GM12878 (cell line): ENCODE measurements around the gene COL4A2. TPM values are rescaled to one million over a fixed set of nuclear protein-coding genes. Genes with fewer than 3 reads are reported as not detected.

ENCODE experiments used
- ATAC-seq: fragments of 200-7000 bp; cut with Tn5 transposase; 3 replicates; pipeline ENCODE4 v1.9.1; 2020; ENCODE audit warnings: mild to moderate bottlenecking, moderate library complexity
- BruUV-seq: library from RNA; stranded (reverse); fragments of 400-500 nt; replicated peaks from 2 replicates; lab custom pipeline; 2021; lab: Mats Ljungman, UMichigan
- CTCF ChIA-PET: fragments of 300-600 bp; sonication (Branson Sonifier 250); formaldehyde crosslinking; extraction: SDS; loops from one replicate; lab custom pipeline; 2021; ENCODE audit warnings: inconsistent platforms; lab: Yijun Ruan, JAX
- POLR2A ChIA-PET: fragments of 350-600 bp; formaldehyde crosslinking; extraction: SDS; loops from one replicate; lab custom pipeline; 2021; ENCODE audit warnings: inconsistent platforms; lab: Charles Lee
- RAD21 ChIA-PET: fragments of 300-600 bp; sonication (Branson Sonifier 250); formaldehyde crosslinking; loops from one replicate; lab custom pipeline; 2023; ENCODE audit warnings: antibody characterized with exemption; ENCODE audit not compliant: unreplicated experiment; lab: Charles Lee
- SMC1A ChIA-PET: fragments of 300-600 bp; sonication (Branson Sonifier 250); formaldehyde crosslinking; loops from one replicate; lab custom pipeline; 2023; ENCODE audit not compliant: unreplicated experiment, uncharacterized antibody; lab: Charles Lee
- DNase-seq: peaks from one replicate; pipeline ENCODE4 v3.0.0-alpha.2; 2011; ENCODE audit warnings: low read depth, low spot score
- FAIRE-seq: peaks from 3 replicates; lab custom pipeline; 2011; peaks lifted over from hg19 to GRCh38; lab: Jason Lieb, UNC
- H2AFZ ChIP-seq: 2 replicates; pipeline ENCODE4 v1.6.0; 2011; ENCODE audit warnings: low read depth, low read length, control low read depth; ENCODE audit not compliant: control insufficient read depth
- H3K27ac ChIP-seq: 2 replicates; pipeline ENCODE4 v1.5.1; 2011; ENCODE audit warnings: control low read depth; ENCODE audit not compliant: control insufficient read depth, insufficient read depth
- H3K27me3 ChIP-seq, 2 experiments: replicated peaks in 1 of 2; 2 replicates each; pipeline versions ENCODE4 v1.6.0 to v1.6.1; 2011; ENCODE audit warnings: low read length in 1 of 2; ENCODE audit not compliant: control insufficient read depth in 2 of 2, insufficient read depth in 2 of 2
- H3K36me3 ChIP-seq, 2 experiments: 2 replicates each; pipeline ENCODE4 v1.5.1; 2011; ENCODE audit warnings: low read length in 1 of 2; ENCODE audit not compliant: control insufficient read depth in 2 of 2, insufficient read depth in 2 of 2
- H3K4me1 ChIP-seq: 2 replicates; pipeline ENCODE4 v1.6.1; 2011; ENCODE audit warnings: mild to moderate bottlenecking, low read length, moderate library complexity, mixed read lengths; ENCODE audit not compliant: control insufficient read depth, insufficient read depth
- H3K4me2 ChIP-seq: 2 replicates; pipeline ENCODE4 v1.6.0; 2011; ENCODE audit warnings: control low read depth; ENCODE audit not compliant: control insufficient read depth, insufficient read depth
- H3K4me3 ChIP-seq: fragments of 200-600 bp; sonication (generic); 2 replicates; pipeline ENCODE4 v1.5.1; 2016
- H3K79me2 ChIP-seq: 2 replicates; pipeline ENCODE4 v1.6.0; 2011; ENCODE audit warnings: low read length; ENCODE audit not compliant: control insufficient read depth, insufficient read depth
- H3K9ac ChIP-seq: 2 replicates; pipeline ENCODE4 v1.8.0; 2011; ENCODE audit warnings: low read length, control low read depth, mixed read lengths; ENCODE audit not compliant: control insufficient read depth, insufficient read depth
- H3K9me3 ChIP-seq: replicated peaks from 3 replicates; pipeline ENCODE4 v1.5.1; 2011; ENCODE audit warnings: mild to moderate bottlenecking, low read length; ENCODE audit not compliant: control insufficient read depth, insufficient read depth
- H4K20me1 ChIP-seq: 2 replicates; pipeline ENCODE4 v1.6.0; 2011; ENCODE audit not compliant: control insufficient read depth, insufficient read depth
- ETV6 ChIP-seq, 2 experiments: fragments of 450-650 bp in 1 of 2; IDR thresholded peaks in 1 of 2; conservative IDR thresholded peaks in 1 of 2; 2 replicates each; pipeline ENCODE4 v1.6.1; 2014; ENCODE audit warnings: antibody characterized with exemption in 1 of 2, borderline replicate concordance in 1 of 2, low read depth in 1 of 2, mild to moderate bottlenecking in 1 of 2, moderate library complexity in 1 of 2
- HDGF ChIP-seq: fragments of 450-650 bp; IDR thresholded peaks from 2 replicates; pipeline ENCODE4 v1.6.1; 2016; ENCODE audit warnings: antibody characterized with exemption
- NRF1 ChIP-seq: conservative IDR thresholded peaks from 2 replicates; pipeline ENCODE4 v1.6.1; 2011; ENCODE audit warnings: mild to moderate bottlenecking, low read depth, low read length, improper control_type of control experiment
- STAT3 ChIP-seq: IDR thresholded peaks from 2 replicates; pipeline ENCODE4 v1.6.1; 2011; ENCODE audit warnings: low read depth, low read length, improper control_type of control experiment
- ZNF274 ChIP-seq: IDR thresholded peaks from one replicate; pipeline ENCODE4 v1.8.0; 2011; ENCODE audit not compliant: insufficient read length, insufficient read depth
- ZZZ3 ChIP-seq: IDR thresholded peaks from 2 replicates; pipeline ENCODE4 v1.6.1; 2011; ENCODE audit warnings: low read depth; ENCODE audit not compliant: control insufficient read depth, insufficient read length
- WGBS: methylation state at CpG from one replicate; pipeline ENCODE4 v1.1.6; 2016; ENCODE audit warnings: low lambda C conversion rate; ENCODE audit not compliant: insufficient replicate concordance, insufficient coverage; ENCODE audit errors: missing lambda C conversion rate; 5-methylcytosine and 5-hydroxymethylcytosine counted together
- in situ Hi-C: fragments of 300-500 bp; cut with MboI; formaldehyde crosslinking; loops from 9 replicates; pipeline ENCODE4 v1.14.3; 2018; ENCODE audit warnings: mixed read lengths
- intact Hi-C: fragments of 100-400 bp; cut with micrococcal nuclease; formaldehyde crosslinking; loops from one replicate; pipeline ENCODE4 v1.14.2; 2022; ENCODE audit not compliant: unreplicated experiment
- polyA plus RNA-seq, 11 experiments: library from polyadenylated mRNA; depleted of rRNA in 4 of 11; unstranded in 6 of 11; stranded (reverse) in 5 of 11; fragments of >200 nt; fragmentation: Nextera tagmentation in 4 of 11; fragmentation: Illumina TruSeq in 1 of 11; extraction: Ambion mirVana in 4 of 11; extraction: Trizol in 1 of 11; gene quantifications; 1 replicate in 1 of 11; 2 replicates in 10 of 11; pipeline versions ENCODE4 v1.2.1 to v1.2.3, GENCODE V29; 2011 to 2016; ENCODE audit warnings: inconsistent platforms in 2 of 11, missing spikeins in 2 of 11, low read depth in 1 of 11
- total RNA-seq, 4 experiments: library from RNA; depleted of rRNA in 3 of 4; stranded (reverse); fragments of >200 nt in 3 of 4; fragmentation: Illumina TruSeq in 1 of 4; extraction: Trizol in 1 of 4; gene quantifications; 2 replicates each; pipeline versions ENCODE4 v1.2.1 to v1.2.3, GENCODE V29; 2013 to 2021
- TF ChIP-seq, protein P1 (sequence below): fragments of 150-350 bp; IDR thresholded peaks from 2 replicates; pipeline ENCODE4 v1.6.1; 2014; ENCODE audit warnings: mild to moderate bottlenecking, low read depth, low read length

COL4A2 gene
- total and polyA plus RNA-seq, 10 of the 15 experiments (the other 5 are each of a cell fraction or from before 2014, with no cell fraction given), result 0.16 to 1.6 (median 0.62) TPM; not detected in 3

DNA sequence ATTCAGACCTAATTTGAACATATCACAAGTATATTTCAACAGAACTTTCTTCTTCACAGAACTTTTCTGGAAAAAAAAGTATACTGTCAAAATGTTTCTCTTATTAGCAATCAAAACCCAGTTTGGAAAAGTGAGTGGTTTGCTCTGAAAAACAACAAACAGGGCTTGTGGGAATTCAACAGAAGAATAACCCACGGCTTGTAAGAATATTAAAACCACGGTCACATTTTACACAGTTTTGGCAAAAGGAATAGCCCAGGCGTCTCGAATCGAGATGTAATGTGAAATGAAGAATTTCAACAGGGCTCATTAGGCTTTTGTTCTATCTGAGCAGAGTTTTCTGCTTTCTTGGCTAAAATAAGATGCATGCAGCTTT lies 70.7 kb downstream of the COL4A2 start:
- Histone ChIP-seq H3K27ac (no peak overlapping the region), H3K4me2 (no peak overlapping the region), H3K36me3 (no peaks in the 10 kb centered on the region), H2AFZ (no peak overlapping the region), H3K4me3 (no peak overlapping the region), H3K9ac (no peak overlapping the region), H4K20me1 (no peaks in the 10 kb centered on the region), H3K9me3 (no peaks in the 10 kb centered on the region; the same call in 2 of the 3 replicates), H3K27me3 (peaks cover 0 to 5% of the 10 kb centered on the region in 2 experiments; a peak in 2 of 4 replicates), H3K79me2 (no peaks in the 10 kb centered on the region), H3K4me1 (no peaks in the 10 kb centered on the region)
- BruUV-seq, result no TSS peak
- ChIA-PET SMC1A (interaction anchor here (0.8 to 1.6 kb wide), 3 partner anchors 9 to 33 kb away, joined by 3 to 5 read pairs (median 3); no protein-coding TSS in a partner anchor), RAD21 (interaction anchor here (0.9 to 1.2 kb wide), 4 partner anchors 10 to 66 kb away, joined by 3 to 4 read pairs (median 3); no protein-coding TSS in a partner anchor), CTCF (interaction anchor here (0.6 to 1.6 kb wide), 4 partner anchors 13 to 1290 kb away, joined by 3 to 6 read pairs (median 4); no protein-coding TSS in a partner anchor), POLR2A (interaction anchor here (1.9 kb wide), 1 partner anchor 10 kb away, joined by 6 read pairs; no protein-coding TSS in a partner anchor)
- no peak for TF ChIP-seq NRF1
- TF ChIP-seq HDGF, result no peak
- TF ChIP-seq, protein P1, sequence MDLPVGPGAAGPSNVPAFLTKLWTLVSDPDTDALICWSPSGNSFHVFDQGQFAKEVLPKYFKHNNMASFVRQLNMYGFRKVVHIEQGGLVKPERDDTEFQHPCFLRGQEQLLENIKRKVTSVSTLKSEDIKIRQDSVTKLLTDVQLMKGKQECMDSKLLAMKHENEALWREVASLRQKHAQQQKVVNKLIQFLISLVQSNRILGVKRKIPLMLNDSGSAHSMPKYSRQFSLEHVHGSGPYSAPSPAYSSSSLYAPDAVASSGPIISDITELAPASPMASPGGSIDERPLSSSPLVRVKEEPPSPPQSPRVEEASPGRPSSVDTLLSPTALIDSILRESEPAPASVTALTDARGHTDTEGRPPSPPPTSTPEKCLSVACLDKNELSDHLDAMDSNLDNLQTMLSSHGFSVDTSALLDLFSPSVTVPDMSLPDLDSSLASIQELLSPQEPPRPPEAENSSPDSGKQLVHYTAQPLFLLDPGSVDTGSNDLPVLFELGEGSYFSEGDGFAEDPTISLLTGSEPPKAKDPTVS, result no peak
- TF ChIP-seq ETV6 (conservative IDR thresholded peaks at IDR 0.05 in 1 of 2, IDR thresholded peaks at IDR 0.05 in 1 of 2; ENCODE audit: borderline replicate concordance in 1 of 2, low read depth in 1 of 2), result no peak
- no peak for TF ChIP-seq ZZZ3
- TF ChIP-seq STAT3, result no peak
- no peak for TF ChIP-seq ZNF274
- DNase-seq, result no peak
- in situ Hi-C loops (no loop called here), intact Hi-C loops (no loop called here)
- 9% methylated on average over 5 of the region's 5 CpGs for WGBS
- FAIRE-seq, result no peak
- no peak for ATAC-seq
